RWPE1 (cell line): ENCODE measurements around the gene THSD8.
A peak's percentile ranks its signal among the peaks of the same experiment; 100 is the strongest.

ENCODE experiments used
- CTCF ChIA-PET: fragments of 350-600 bp; sonication (Branson Sonifier 250); formaldehyde crosslinking; extraction: SDS; loops from one replicate; lab custom pipeline; 2021; lab: Yijun Ruan, JAX
- POLR2A ChIA-PET: fragments of 400-600 bp; formaldehyde crosslinking; extraction: SDS; loops from one replicate; lab custom pipeline; 2020; ENCODE audit warnings: antibody characterized with exemption; ENCODE audit not compliant: low non-redundant PET; lab: Yijun Ruan, JAX
- DNase-seq: peaks from one replicate; pipeline ENCODE4 v3.0.0; 2012; ENCODE audit warnings: low spot score
- H3K27ac ChIP-seq: fragments of 450-650 bp; 2 replicates; pipeline ENCODE4 v1.5.1; 2017
- TF ChIP-seq, protein P1 (sequence below): fragments of 450-650 bp; conservative IDR thresholded peaks from 2 replicates; pipeline ENCODE4 v1.5.1; 2017; ENCODE audit warnings: low read depth, mild to moderate bottlenecking

Gene THSD8

DNA sequence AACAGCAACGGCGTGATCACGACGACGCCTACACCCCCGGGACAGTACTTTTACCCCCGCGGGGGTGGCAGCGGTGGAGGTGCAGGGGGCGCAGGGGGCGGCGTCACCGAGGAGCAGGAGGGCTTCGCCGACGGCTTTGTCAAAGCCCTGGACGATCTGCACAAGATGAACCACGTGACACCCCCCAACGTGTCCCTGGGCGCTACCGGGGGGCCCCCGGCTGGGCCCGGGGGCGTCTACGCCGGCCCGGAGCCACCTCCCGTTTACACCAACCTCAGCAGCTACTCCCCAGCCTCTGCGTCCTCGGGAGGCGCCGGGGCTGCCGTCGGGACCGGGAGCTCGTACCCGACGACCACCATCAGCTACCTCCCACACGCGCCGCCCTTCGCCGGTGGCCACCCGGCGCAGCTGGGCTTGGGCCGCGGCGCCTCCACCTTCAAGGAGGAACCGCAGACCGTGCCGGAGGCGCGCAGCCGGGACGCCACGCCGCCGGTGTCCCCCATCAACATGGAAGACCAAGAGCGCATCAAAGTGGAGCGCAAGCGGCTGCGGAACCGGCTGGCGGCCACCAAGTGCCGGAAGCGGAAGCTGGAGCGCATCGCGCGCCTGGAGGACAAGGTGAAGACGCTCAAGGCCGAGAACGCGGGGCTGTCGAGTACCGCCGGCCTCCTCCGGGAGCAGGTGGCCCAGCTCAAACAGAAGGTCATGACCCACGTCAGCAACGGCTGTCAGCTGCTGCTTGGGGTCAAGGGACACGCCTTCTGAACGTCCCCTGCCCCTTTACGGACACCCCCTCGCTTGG, 9.6 kb upstream of the THSD8 start:
- POLR2A ChIA-PET: interaction anchor here (0.6 to 7.3 kb wide), 6 partner anchors 9 to 124 kb away, joined by 3 to 120 read pairs (median 11); partner anchors contain the start of gene HOOK2
- peak overlapping the region; percentile 100 for H3K27ac ChIP-seq
- no peak for DNase-seq
- CTCF ChIA-PET: interaction anchor here (0.6 to 3.6 kb wide), 4 partner anchors 9 to 58 kb away, joined by 3 to 40 read pairs (median 7); partner anchors contain the start of gene TRIR
- TF ChIP-seq, protein P1, sequence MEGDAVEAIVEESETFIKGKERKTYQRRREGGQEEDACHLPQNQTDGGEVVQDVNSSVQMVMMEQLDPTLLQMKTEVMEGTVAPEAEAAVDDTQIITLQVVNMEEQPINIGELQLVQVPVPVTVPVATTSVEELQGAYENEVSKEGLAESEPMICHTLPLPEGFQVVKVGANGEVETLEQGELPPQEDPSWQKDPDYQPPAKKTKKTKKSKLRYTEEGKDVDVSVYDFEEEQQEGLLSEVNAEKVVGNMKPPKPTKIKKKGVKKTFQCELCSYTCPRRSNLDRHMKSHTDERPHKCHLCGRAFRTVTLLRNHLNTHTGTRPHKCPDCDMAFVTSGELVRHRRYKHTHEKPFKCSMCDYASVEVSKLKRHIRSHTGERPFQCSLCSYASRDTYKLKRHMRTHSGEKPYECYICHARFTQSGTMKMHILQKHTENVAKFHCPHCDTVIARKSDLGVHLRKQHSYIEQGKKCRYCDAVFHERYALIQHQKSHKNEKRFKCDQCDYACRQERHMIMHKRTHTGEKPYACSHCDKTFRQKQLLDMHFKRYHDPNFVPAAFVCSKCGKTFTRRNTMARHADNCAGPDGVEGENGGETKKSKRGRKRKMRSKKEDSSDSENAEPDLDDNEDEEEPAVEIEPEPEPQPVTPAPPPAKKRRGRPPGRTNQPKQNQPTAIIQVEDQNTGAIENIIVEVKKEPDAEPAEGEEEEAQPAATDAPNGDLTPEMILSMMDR: no peak

DNA sequence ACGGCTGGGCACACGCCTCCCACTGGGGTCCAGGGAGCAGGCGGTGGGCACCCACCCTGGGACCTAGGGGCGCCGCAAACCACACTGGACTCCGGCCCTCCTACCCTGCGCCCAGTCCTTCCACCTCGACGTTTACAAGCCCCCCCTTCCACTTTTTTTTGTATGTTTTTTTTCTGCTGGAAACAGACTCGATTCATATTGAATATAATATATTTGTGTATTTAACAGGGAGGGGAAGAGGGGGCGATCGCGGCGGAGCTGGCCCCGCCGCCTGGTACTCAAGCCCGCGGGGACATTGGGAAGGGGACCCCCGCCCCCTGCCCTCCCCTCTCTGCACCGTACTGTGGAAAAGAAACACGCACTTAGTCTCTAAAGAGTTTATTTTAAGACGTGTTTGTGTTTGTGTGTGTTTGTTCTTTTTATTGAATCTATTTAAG, 9.0 kb upstream of the THSD8 start:
- CTCF ChIA-PET: interaction anchor here (0.6 to 3.6 kb wide), 5 partner anchors 10 to 129 kb away, joined by 3 to 40 read pairs (median 3); partner anchors contain the start of gene HOOK2
- POLR2A ChIA-PET: interaction anchor here (0.9 to 7.3 kb wide), 4 partner anchors 10 to 26 kb away, joined by 3 to 120 read pairs (median 11); partner anchors contain the start of gene HOOK2
- TF ChIP-seq, protein P1: no peak
- peak overlapping the region; percentile 100 for H3K27ac ChIP-seq
- no peak for DNase-seq

DNA sequence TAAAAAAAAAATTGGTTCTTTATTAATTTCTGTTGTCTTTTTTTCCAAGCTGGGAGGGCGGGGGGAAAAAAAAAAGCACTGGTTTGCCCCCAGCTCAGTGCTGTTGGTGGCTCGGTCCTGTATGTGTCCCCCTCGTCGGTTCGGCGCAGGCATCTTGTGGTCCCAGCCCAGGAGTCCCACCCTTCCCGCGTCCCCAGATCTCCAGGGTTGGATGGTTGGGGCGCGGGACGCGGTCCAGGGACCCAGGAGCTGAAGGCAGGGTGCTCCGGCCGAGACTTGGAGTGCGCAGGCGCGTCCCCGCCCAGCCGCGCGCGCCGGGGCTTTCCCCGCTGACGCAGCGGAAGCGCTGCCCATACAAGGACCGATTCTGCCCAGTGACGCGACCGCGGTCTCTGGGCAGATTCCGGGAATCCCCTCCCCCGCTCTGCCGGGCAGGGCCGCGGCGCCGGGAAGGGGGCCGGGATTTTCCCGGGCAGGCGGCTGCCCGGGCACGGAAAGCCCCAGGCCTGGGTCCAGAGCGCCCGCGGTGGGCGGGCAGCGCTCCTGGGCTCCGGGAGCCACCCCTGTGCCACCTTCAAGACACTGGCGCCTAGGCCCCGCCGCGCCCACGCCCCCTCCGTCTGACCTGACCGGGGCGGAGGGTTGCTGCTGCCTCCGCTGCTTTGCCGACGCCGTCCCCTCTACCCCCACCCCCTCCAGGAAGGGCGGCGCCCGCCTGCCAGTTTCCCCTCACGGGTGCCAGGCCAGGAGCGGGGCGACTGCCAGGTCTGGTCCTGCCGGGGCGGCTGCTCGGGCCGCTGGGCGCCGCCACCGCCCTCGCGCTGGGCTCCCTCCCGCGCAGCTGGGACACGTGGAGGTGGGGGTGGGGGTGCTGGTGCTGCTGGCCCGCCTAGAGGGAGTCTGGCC, 8.3 kb upstream of the THSD8 start:
- peak overlapping the region; percentile 100 for H3K27ac ChIP-seq
- CTCF ChIA-PET: interaction anchor here (0.6 to 3.6 kb wide), 7 partner anchors 11 to 162 kb away, joined by 3 to 40 read pairs (median 3); partner anchors contain the start of gene HOOK2
- TF ChIP-seq, protein P1: no peak
- POLR2A ChIA-PET: interaction anchor here (0.8 to 7.3 kb wide), 3 partner anchors 11 to 79 kb away, joined by 11 to 120 read pairs (median 15); partner anchors contain the start of gene HOOK2
- DNase-seq: peak; percentile 92

DNA sequence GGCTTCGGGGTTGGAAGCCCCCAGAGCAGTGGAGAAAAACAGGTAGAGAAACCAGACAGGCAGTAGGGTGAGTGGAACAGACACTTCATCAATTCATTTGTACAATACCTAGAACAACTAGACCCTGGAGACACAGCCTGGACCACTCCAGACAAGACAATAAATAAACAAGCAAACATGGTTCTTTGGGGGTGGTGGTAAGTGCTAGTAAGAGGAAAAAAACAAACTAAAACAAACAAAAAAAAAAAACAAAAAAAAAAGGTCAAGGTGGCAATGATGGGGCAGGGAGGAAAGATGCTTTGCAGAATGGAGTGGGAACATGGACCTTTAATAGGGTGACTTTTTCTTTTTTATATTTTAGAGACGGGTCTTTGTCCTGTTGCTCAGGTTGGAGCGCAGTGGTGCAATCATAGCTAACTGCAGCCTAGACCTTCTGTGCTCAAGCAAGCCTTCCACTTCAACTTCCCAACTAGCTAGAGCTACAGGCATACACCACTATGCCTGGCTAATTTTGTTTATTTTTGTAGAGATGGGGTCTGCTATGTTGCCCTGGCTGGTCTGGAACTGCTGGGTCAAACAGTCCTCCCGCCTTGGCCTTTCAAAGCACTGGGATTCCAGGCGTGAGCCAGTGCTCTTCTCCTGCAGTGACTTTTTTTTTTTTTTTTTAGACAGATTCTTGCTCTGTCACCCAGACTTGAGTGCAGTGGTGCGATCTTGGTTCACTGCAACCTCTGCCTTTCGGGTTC, 7.5 kb upstream of the THSD8 start:
- POLR2A ChIA-PET: interaction anchor here (0.7 to 7.3 kb wide), 3 partner anchors 17 to 32 kb away, joined by 4 to 120 read pairs (median 9); partner anchors contain the start of gene HOOK2
- DNase-seq: no peak
- H3K27ac ChIP-seq: peak overlapping the region; percentile 100
- TF ChIP-seq, protein P1: no peak
- CTCF ChIA-PET: interaction anchor here (0.6 to 3.2 kb wide), 4 partner anchors 17 to 161 kb away, joined by 3 to 36 read pairs (median 4); partner anchors contain the start of gene HOOK2

DNA sequence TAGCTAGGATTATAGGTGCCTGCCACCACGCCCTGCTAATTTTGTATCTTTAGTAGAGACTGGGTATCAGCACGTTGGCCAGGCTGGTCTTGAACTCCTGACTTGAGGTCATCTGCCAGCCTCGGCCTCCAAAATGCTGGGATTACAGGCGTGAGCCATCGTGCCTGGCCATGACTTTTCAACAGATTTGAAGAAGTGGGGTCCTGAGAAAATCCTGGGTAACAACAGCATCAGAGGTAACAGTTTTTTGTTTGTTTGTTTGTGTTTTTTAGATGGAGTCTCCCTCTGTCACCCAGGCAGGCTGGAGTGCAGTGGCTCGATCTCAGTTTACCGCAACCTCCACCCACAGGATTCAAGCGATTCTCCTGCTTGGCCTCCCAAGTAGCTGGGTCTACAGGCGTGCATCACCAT, 6.9 kb upstream of the THSD8 start:
- POLR2A ChIA-PET: interaction anchor here (0.7 to 7.3 kb wide), 3 partner anchors 16 to 33 kb away, joined by 4 to 120 read pairs (median 9); partner anchors contain the start of gene HOOK2
- H3K27ac ChIP-seq: peak overlapping the region; percentile 100
- CTCF ChIA-PET: interaction anchor here (0.6 to 3.2 kb wide), 6 partner anchors 18 to 77 kb away, joined by 3 to 36 read pairs (median 10); no protein-coding TSS in a partner anchor
- TF ChIP-seq, protein P1: no peak
- no peak for DNase-seq
